ELF-1 (cell line): Measurements from ENCODE around the gene SH3GL3.
A peak's percentile ranks its signal among the peaks of the same experiment; 100 is the strongest.

Experiments
- DNase-seq: peaks from one replicate; pipeline ENCODE4 v3.0.0-alpha.2; 2016; ENCODE audit warnings: low read depth, low spot score

The SH3GL3 gene

DNA sequence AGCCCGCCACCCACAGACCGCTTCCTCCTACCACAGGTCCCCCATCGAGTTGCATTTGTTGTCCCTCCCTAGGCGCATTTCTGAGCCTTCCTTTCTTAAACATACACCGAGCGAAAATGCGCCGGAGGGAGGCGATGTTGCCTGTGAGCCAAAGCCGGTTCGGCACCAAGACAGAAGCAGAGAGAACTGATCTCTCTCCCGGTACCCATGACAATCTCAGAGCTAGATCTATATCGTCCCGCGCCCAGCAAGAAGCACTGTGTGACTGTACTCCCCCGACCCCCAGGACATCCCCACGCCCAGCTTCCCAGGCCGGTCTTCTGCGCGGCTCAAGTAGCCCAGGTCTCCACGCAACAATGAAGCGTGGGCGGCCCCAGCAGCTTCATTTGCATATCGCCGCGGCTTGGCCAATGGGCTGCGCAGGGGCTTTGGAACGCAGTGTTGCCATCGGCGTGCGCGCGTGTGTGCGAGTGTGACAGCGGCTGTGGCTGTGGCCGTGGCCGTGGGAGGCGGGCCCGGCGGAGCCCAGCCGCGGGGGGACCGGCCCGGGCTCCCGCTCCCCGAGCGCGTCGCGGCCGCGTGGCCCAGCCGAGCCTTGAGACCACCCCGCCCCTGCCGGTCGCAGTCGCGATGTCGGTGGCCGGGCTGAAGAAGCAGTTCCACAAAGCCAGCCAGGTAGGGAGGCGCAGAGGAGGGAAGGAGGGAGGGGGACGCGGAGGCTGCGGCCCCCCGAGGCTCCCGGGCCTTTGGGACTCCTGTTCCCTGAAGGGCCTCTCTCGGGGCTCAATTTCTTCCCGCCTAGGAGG, at the start of gene SH3GL3:
Gene SH3GL3 (plus strand): TSS at position 438 of the 806 bp plus-strand sequence. CDS start 193 bp downstream, at position 631.
- peak; percentile 91 for DNase-seq

- no peak for DNase-seq
These were observed 48.5 kb upstream of the SH3GL3 start for GRCh38 chr15:83398626-83399025.

- DNase-seq = no peak
These were observed 43.0 kb upstream of the SH3GL3 start for GRCh38 chr15:83404121-83404520.

DNA sequence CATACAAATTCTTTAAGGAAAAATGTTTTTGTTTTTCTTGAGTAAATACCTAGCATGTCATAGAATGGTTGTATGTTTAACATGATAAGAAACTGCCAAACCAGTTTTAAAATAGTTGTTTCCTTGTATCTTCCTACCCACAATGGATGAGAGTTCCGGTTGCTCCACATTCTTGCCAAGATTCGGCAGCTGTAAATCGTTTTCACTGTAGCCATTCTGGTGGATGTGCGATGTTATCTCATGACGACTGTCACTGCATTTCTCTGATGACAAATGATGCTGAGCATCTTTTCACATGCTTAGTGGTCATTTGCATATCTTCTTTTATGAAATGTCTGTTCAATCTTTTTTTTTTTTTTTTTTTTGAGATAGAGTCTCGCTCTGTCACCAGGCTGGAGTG, 36.6 kb upstream of the SH3GL3 start:
- peak; percentile 2 for DNase-seq

- DNase-seq = no peak
These were observed 34.0 kb upstream of the SH3GL3 start for GRCh38 chr15:83413054-83413719.

GRCh38 chr15:83422081-83422480, 25.1 kb upstream of the SH3GL3 start:
- no peak for DNase-seq

- no peak for DNase-seq
These were observed 24.6 kb upstream of the SH3GL3 start for GRCh38 chr15:83422541-83422940.

DNA sequence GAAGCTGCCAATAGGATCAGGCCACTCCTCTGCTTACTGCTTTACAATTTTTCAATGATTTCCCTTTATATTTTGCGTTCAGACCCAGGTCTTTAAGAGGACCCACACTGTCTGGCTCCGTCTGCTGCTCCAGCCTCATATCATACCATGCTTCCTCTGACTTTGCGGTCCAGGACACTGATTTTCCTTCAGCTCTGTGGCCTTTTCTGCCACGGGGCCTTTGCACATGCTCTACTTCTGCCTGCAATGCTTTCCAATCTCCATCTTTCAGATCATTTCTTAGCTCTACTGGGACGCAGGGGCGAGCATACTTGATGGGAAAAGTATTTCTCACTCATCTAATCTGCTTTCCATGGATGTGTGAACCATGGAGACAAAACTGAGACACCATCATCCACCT, 23.0 kb upstream of the SH3GL3 start:
- no peak for DNase-seq

- no peak for DNase-seq
These were observed 16.7 kb upstream of the SH3GL3 start for GRCh38 chr15:83430441-83430840.

DNA sequence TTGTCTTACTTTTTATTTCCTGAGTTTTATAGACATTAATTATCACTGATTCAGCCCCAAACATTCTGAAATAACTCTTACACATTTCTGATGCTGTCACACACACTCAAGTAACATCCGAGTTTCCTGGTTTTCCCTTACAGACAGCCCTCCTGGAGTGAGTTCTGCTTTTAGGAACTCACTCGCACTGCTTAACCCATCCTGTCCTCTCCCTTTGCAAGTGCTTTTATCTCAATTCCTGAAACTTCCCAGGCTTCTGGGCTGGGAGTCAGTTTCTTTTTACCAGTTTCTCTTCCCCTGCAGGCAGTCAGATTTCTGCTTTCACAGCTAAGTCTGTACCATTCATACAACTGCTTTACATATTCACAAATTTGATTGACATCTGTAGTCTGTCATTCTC, 15.6 kb upstream of the SH3GL3 start:
- DNase-seq = no peak

DNA sequence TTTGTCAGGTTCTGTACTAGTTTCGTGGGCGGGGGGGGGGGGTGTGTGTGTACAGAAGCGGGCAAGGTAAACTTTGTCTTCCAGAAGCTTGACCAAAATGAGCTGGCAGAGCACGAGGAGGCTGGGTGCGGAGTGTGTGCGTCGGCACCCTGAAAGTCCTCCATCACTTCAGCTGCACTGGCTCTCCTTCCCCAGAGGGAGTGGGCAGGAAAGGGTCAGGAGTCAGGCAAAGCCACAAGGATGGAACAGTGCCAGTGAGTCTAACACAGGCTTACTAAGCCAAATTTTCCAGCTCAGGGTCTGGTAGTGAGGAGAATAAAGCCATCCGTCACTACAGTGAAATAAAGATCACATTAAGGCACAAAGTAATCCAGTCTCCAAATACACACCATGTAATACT, 11.9 kb upstream of the SH3GL3 start:
- DNase-seq = no peak

DNA sequence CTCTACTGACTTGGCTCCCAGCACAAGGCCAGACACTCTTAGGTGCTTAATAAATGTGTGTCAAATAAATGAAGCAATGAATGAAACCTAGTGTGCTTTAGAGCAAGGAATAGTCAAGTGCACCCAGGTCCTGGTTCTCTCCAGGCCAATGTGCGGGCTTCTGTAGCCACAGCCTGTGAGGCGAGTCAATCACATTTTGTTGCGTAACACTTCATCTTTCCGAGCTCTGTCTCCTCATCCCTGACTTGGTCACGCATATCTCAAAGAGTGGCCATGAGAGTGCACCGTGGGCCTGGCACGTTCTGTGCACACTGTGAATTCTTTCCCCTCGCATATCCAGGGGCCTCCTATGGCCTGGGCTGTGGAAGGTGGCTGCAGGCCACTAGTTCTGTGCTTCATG, 11.4 kb upstream of the SH3GL3 start:
- DNase-seq = no peak

GRCh38 chr15:83436513-83437158, 10.5 kb upstream of the SH3GL3 start:
- peak; percentile 24 for DNase-seq

- DNase-seq = peak; percentile 37
These were observed 3.9 kb upstream of the SH3GL3 start for GRCh38 chr15:83443076-83443847.

GRCh38 chr15:83444936-83445335, 2.2 kb upstream of the SH3GL3 start:
- DNase-seq = no peak

- DNase-seq = no peak
These were observed 1.5 kb upstream of the SH3GL3 start for GRCh38 chr15:83445643-83446042.

DNA sequence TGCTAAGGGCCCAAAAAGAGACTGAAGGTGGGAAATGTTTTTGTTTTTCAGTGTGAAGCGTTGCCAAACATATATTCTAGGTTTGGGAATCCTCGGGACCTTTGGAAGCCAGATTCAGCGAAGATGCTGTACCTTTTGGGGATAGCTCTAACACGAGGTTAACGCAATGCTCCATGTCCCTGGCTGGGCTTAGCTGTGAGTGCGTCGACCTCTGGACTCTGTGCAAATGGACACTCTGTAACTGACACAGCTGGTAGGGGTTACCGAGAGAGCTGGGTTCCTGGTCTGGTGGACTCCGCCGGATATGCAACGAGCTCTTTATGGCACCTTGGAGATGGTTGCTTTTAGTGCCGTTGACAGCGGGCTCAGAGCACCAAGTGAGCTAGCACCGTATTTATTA, 724 bp upstream of the SH3GL3 start:
- DNase-seq = no peak

GRCh38 chr15:83449250-83449671, 2.1 kb downstream of the SH3GL3 start:
- peak; percentile 24 for DNase-seq

GRCh38 chr15:83449937-83450506, 2.9 kb downstream of the SH3GL3 start:
- no peak for DNase-seq

- no peak for DNase-seq
These were observed 10.0 kb downstream of the SH3GL3 start for GRCh38 chr15:83457149-83457548.

- DNase-seq = no peak
These were observed 11.2 kb downstream of the SH3GL3 start for GRCh38 chr15:83458381-83458780.
